HepG2 (cell line): ENCODE measurements around the gene AHCYL1. TPM values are rescaled to one million over a fixed set of nuclear protein-coding genes. Genes with fewer than 3 reads are reported as not detected.

ENCODE experiments used
- ATAC-seq: fragments of 200-7000 bp; cut with Tn5 transposase; 3 replicates; pipeline ENCODE4 v1.9.1; 2020; ENCODE audit warnings: mild to moderate bottlenecking, moderate library complexity
- BruUV-seq: library from RNA; stranded (reverse); fragments of 400-500 nt; replicated peaks from 2 replicates; lab custom pipeline; 2021; lab: Mats Ljungman, UMichigan
- CTCF ChIA-PET: fragments of 300-600 bp; formaldehyde crosslinking; extraction: SDS; loops from one replicate; lab custom pipeline; 2021; ENCODE audit warnings: low total read pairs, inconsistent platforms, low intra/inter-chr PET ratio; lab: Yijun Ruan, JAX
- POLR2A ChIA-PET: fragments of 350-600 bp; sonication (Branson Sonifier 250); formaldehyde crosslinking; loops from one replicate; lab custom pipeline; 2020; ENCODE audit warnings: antibody characterized with exemption, inconsistent platforms; lab: Yijun Ruan, JAX
- DNase-seq: peaks from one replicate; pipeline ENCODE4 v3.0.0-alpha.2; 2015; ENCODE audit warnings: low spot score
- FAIRE-seq: peaks from 3 replicates; lab custom pipeline; 2011; peaks lifted over from hg19 to GRCh38; lab: Jason Lieb, UNC
- H2AFZ ChIP-seq: one replicate; pipeline ENCODE4 v1.6.1; 2011; ENCODE audit warnings: low read length, inconsistent platforms
- H3K27ac ChIP-seq: fragments of 300-600 bp; 3 replicates; pipeline ENCODE4 v1.8.0; 2011; ENCODE audit warnings: mixed run types, mild to moderate bottlenecking, mixed read lengths, low read length, inconsistent platforms; ENCODE audit not compliant: insufficient read depth; ENCODE audit errors: extremely low read length
- H3K27me3 ChIP-seq, 2 experiments: fragments of 200-600 bp in 1 of 2; 2 replicates in 1 of 2; 3 replicates in 1 of 2; pipeline versions ENCODE4 v1.6.0 to v1.8.0; 2011; ENCODE audit warnings: low read length in 2 of 2, mild to moderate bottlenecking in 2 of 2, moderate library complexity in 2 of 2, inconsistent platforms in 1 of 2; ENCODE audit not compliant: insufficient read depth in 2 of 2, control insufficient read depth in 1 of 2
- H3K36me3 ChIP-seq, 2 experiments: fragments of 200-600 bp in 1 of 2; replicated peaks in 1 of 2; 2 replicates in 1 of 2; 3 replicates in 1 of 2; pipeline versions ENCODE4 v1.5.1 to v1.8.0; 2011; ENCODE audit warnings: low read length in 2 of 2, inconsistent platforms in 1 of 2; ENCODE audit not compliant: insufficient read depth in 2 of 2, control insufficient read depth in 1 of 2
- H3K4me1 ChIP-seq: 2 replicates; pipeline ENCODE4 v1.5.1; 2012; ENCODE audit warnings: low read length, inconsistent platforms; ENCODE audit not compliant: insufficient read depth
- H3K4me2 ChIP-seq: 2 replicates; pipeline ENCODE4 v1.6.0; 2011; ENCODE audit warnings: low read depth, low read length, inconsistent platforms
- H3K4me3 ChIP-seq, 3 experiments: fragments of 200-600 bp in 1 of 3; sonication (generic), shearing (Covaris generic) in 1 of 3; replicated peaks in 1 of 3; 2 replicates each; pipeline ENCODE4 v1.5.1; 2011 to 2016; ENCODE audit warnings: low read length in 3 of 3, inconsistent platforms in 2 of 3, low read depth in 2 of 3, mild to moderate bottlenecking in 2 of 3, control low read depth in 1 of 3, mixed read lengths in 1 of 3; ENCODE audit not compliant: insufficient read depth in 1 of 3
- H3K79me2 ChIP-seq: one replicate; pipeline ENCODE4 v1.6.1; 2011; ENCODE audit warnings: low read length, inconsistent platforms; ENCODE audit not compliant: insufficient read depth
- H3K9ac ChIP-seq: 2 replicates; pipeline ENCODE4 v1.6.0; 2011; ENCODE audit warnings: mild to moderate bottlenecking, low read depth, low read length, inconsistent platforms; ENCODE audit not compliant: insufficient read depth
- H3K9me3 ChIP-seq: 2 replicates; pipeline ENCODE4 v1.5.1; 2012; ENCODE audit warnings: mild to moderate bottlenecking, low read length
- H4K20me1 ChIP-seq: 2 replicates; pipeline ENCODE4 v1.6.0; 2011; ENCODE audit warnings: inconsistent platforms, mild to moderate bottlenecking, low read length, moderate library complexity; ENCODE audit not compliant: insufficient read depth
- CHCHD3 ChIP-seq: sonication (generic); formaldehyde crosslinking; IDR thresholded peaks from 2 replicates; pipeline ENCODE4 v1.8.0; 2022; ENCODE audit warnings: mild to moderate bottlenecking, missing genetic modification reagents, moderate library complexity
- ETV5 ChIP-seq: IDR thresholded peaks from 2 replicates; pipeline ENCODE4 v1.6.1; 2018; ENCODE audit warnings: missing biosample characterization, missing genetic modification reagents, inconsistent platforms, borderline replicate concordance
- HMGA1 ChIP-seq: sonication (generic); formaldehyde crosslinking; conservative IDR thresholded peaks from 2 replicates; pipeline ENCODE4 v1.4.0; 2020; ENCODE audit warnings: missing genetic modification reagents
- HOXA5 ChIP-seq: sonication (generic); formaldehyde crosslinking; IDR thresholded peaks from 2 replicates; pipeline ENCODE4 v1.4.0; 2020; ENCODE audit warnings: missing genetic modification reagents
- KDM1A ChIP-seq: IDR thresholded peaks from 2 replicates; pipeline ENCODE4 v1.6.1; 2016; ENCODE audit warnings: missing compliant biosample characterization
- MBD4 ChIP-seq: IDR thresholded peaks from 2 replicates; pipeline ENCODE4 v1.6.1; 2012; ENCODE audit warnings: low read length, inconsistent platforms, borderline replicate concordance
- NFE2L2 ChIP-seq: fragments of 150-350 bp; IDR thresholded peaks from 2 replicates; pipeline ENCODE4 v1.6.1; 2014; ENCODE audit warnings: low read length
- RNF2 ChIP-seq: fragments of 450-650 bp; conservative IDR thresholded peaks from 2 replicates; pipeline ENCODE4 v1.6.1; 2016; ENCODE audit warnings: low read depth
- SPEN ChIP-seq: sonication (generic); formaldehyde crosslinking; IDR thresholded peaks from 2 replicates; pipeline ENCODE4 v1.5.1; 2020; ENCODE audit warnings: low read depth, mild to moderate bottlenecking, missing genetic modification reagents
- SRSF9 ChIP-seq: fragments of 200-400 bp; formaldehyde crosslinking; IDR thresholded peaks from 2 replicates; pipeline ENCODE4 v1.6.1; 2018; ENCODE audit warnings: borderline replicate concordance, mild to moderate bottlenecking, low read depth, low read length; ENCODE audit not compliant: insufficient read depth, poor library complexity, severe bottlenecking
- ZNF33B ChIP-seq: sonication (generic); formaldehyde crosslinking; IDR thresholded peaks from 2 replicates; pipeline ENCODE4 v1.5.1; 2020; ENCODE audit warnings: mild to moderate bottlenecking, missing genetic modification reagents
- WGBS: methylation state at CpG from one replicate; pipeline ENCODE4 v1.1.6; 2017; ENCODE audit warnings: low lambda C conversion rate; 5-methylcytosine and 5-hydroxymethylcytosine counted together
- in situ Hi-C: cut with HindIII; loops from 2 replicates; pipeline ENCODE4 v1.10.0; 2017; ENCODE audit warnings: low pct_unique_long_range_greater_than_20kb; ENCODE audit not compliant: extremely low pct_ligation_motif_present
- intact Hi-C: fragments of 100-400 bp; cut with micrococcal nuclease; formaldehyde crosslinking; loops from one replicate; pipeline ENCODE4 v1.10.0; 2022; ENCODE audit not compliant: unreplicated experiment
- polyA plus RNA-seq, 8 experiments: library from polyadenylated mRNA; depleted of rRNA in 3 of 8; stranded (reverse) in 7 of 8; unstranded in 1 of 8; fragments of >200 nt; fragmentation: Illumina TruSeq in 4 of 8; extraction: Trizol in 4 of 8; gene quantifications; 2 replicates each; pipeline versions ENCODE4 v1.2.1 to v1.2.3, GENCODE V29; 2011 to 2016; ENCODE audit warnings: low read depth in 4 of 8, missing spikeins in 1 of 8, mixed read lengths in 1 of 8; ENCODE audit not compliant: insufficient read depth in 1 of 8
- total RNA-seq, 5 experiments: library from RNA; depleted of rRNA; stranded (reverse); fragments of >200 nt; fragmentation: Illumina TruSeq; extraction: Trizol; gene quantifications; 2 replicates each; pipeline ENCODE4 v1.2.3, GENCODE V29; 2016; ENCODE audit warnings: low read depth in 1 of 5
- TF ChIP-seq, protein P1 (sequence below): sonication (generic); formaldehyde crosslinking; IDR thresholded peaks from 2 replicates; pipeline ENCODE4 v1.4.0; 2020; ENCODE audit warnings: missing genetic modification reagents, mild to moderate bottlenecking, borderline replicate concordance
- TF ChIP-seq, protein P2 (sequence below), 2 experiments: IDR thresholded peaks; 2 replicates each; pipeline ENCODE4 v1.6.1; 2011 to 2012; ENCODE audit warnings: low read length in 2 of 2, borderline replicate concordance in 1 of 2, low read depth in 1 of 2, mild to moderate bottlenecking in 1 of 2, moderate library complexity in 1 of 2

Gene AHCYL1
- total and polyA plus RNA-seq, 2 of the 13 experiments (the other 11 are each of a cell fraction or from before 2014, with no cell fraction given), result 40.9 to 76.3 TPM

- DNase-seq, result no peak
- Histone ChIP-seq H3K27ac (no peak overlapping the region), H3K9me3 (peaks cover 15% of the 10 kb centered on the region), H4K20me1 (no peaks in the 10 kb centered on the region), H3K4me2 (no peak overlapping the region), H3K79me2 (no peaks in the 10 kb centered on the region), H3K36me3 (no peaks in the 10 kb centered on the region), H2AFZ (no peak overlapping the region)
- BruUV-seq, result no TSS peak
- 80% methylated on average over 3 of the region's 3 CpGs for WGBS
- CTCF ChIA-PET, result no interaction called here
- intact Hi-C loops, result no loop called here
- TF ChIP-seq KDM1A (CRISPR knock-in tag) (no peak), ZNF33B (CRISPR knock-in tag) (no peak), CHCHD3 (no peak)
- TF ChIP-seq, all 625 proteins: peak for 0
- POLR2A ChIA-PET, result interaction anchor here (1.2 kb wide), 1 partner anchor 13 kb away, joined by 4 read pairs; no protein-coding TSS in a partner anchor
- H3K4me3 ChIP-seq, result no peak overlapping the region
- FAIRE-seq, result no peak
- in situ Hi-C loops, result no loop called here
- H3K4me1 ChIP-seq, result peaks cover 28% of the 10 kb centered on the region
- ATAC-seq, result no peak
- H3K9ac ChIP-seq, result no peak overlapping the region
- no peaks in the 10 kb centered on the region for H3K27me3 ChIP-seq
These were observed 10.4 kb upstream of the AHCYL1 start for GRCh38 chr1:109974191-109974590.

DNA sequence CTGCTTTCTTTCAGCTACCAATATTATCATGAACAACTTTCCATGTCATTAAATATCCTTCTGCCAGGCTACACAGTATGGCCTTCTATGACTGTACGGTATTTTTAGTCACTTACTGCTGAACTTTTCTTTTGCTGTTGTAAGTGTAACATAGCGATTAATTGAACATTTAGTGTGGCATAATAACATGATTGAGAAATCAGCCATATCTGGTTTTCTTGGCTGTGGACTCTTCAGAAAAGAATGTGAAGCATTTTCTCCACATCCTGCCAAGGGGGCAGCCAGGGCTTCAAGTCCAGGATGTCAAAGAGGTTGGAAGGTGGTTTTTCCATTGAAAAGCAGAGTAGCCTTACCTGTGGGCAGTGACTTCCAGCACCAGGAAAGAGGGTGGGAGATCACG, 8.8 kb upstream of the AHCYL1 start:
- no peak overlapping the region for H3K4me2 ChIP-seq
- H2AFZ ChIP-seq, result no peak overlapping the region
- H3K27me3 ChIP-seq, result no peaks in the 10 kb centered on the region
- FAIRE-seq (no peak), DNase-seq (peak; percentile 18), ATAC-seq (no peak)
- no peaks in the 10 kb centered on the region for H4K20me1 ChIP-seq
- H3K4me3 ChIP-seq, result no peak overlapping the region
- intact Hi-C loops (no loop called here), in situ Hi-C loops (no loop called here)
- WGBS, result 56% methylated on average over 3 of the region's 3 CpGs
- no peak overlapping the region for H3K27ac ChIP-seq
- peaks cover 44% of the 10 kb centered on the region for H3K4me1 ChIP-seq
- ChIA-PET CTCF (no interaction called here), POLR2A (interaction anchor here (7.1 kb wide), 1 partner anchor 15 kb away, joined by 34 read pairs; no protein-coding TSS in a partner anchor)
- no TSS peak for BruUV-seq
- H3K79me2 ChIP-seq, result no peaks in the 10 kb centered on the region
- H3K36me3 ChIP-seq, result no peaks in the 10 kb centered on the region
- H3K9me3 ChIP-seq, result peaks cover 15% of the 10 kb centered on the region
- no peak overlapping the region for H3K9ac ChIP-seq
- TF ChIP-seq ETV5 (CRISPR knock-in tag) (peak; percentile 37; the same call in 1 of the 2 replicates), SRSF9 (no peak), MBD4 (no peak), NFE2L2 (no peak), HMGA1 (CRISPR knock-in tag) (no peak), RNF2 (no peak), HOXA5 (CRISPR knock-in tag) (no peak), SPEN (CRISPR knock-in tag) (no peak)
- TF ChIP-seq, protein P1, sequence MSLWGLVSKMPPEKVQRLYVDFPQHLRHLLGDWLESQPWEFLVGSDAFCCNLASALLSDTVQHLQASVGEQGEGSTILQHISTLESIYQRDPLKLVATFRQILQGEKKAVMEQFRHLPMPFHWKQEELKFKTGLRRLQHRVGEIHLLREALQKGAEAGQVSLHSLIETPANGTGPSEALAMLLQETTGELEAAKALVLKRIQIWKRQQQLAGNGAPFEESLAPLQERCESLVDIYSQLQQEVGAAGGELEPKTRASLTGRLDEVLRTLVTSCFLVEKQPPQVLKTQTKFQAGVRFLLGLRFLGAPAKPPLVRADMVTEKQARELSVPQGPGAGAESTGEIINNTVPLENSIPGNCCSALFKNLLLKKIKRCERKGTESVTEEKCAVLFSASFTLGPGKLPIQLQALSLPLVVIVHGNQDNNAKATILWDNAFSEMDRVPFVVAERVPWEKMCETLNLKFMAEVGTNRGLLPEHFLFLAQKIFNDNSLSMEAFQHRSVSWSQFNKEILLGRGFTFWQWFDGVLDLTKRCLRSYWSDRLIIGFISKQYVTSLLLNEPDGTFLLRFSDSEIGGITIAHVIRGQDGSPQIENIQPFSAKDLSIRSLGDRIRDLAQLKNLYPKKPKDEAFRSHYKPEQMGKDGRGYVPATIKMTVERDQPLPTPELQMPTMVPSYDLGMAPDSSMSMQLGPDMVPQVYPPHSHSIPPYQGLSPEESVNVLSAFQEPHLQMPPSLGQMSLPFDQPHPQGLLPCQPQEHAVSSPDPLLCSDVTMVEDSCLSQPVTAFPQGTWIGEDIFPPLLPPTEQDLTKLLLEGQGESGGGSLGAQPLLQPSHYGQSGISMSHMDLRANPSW (CRISPR knock-in tag), result no peak
- TF ChIP-seq, protein P2, sequence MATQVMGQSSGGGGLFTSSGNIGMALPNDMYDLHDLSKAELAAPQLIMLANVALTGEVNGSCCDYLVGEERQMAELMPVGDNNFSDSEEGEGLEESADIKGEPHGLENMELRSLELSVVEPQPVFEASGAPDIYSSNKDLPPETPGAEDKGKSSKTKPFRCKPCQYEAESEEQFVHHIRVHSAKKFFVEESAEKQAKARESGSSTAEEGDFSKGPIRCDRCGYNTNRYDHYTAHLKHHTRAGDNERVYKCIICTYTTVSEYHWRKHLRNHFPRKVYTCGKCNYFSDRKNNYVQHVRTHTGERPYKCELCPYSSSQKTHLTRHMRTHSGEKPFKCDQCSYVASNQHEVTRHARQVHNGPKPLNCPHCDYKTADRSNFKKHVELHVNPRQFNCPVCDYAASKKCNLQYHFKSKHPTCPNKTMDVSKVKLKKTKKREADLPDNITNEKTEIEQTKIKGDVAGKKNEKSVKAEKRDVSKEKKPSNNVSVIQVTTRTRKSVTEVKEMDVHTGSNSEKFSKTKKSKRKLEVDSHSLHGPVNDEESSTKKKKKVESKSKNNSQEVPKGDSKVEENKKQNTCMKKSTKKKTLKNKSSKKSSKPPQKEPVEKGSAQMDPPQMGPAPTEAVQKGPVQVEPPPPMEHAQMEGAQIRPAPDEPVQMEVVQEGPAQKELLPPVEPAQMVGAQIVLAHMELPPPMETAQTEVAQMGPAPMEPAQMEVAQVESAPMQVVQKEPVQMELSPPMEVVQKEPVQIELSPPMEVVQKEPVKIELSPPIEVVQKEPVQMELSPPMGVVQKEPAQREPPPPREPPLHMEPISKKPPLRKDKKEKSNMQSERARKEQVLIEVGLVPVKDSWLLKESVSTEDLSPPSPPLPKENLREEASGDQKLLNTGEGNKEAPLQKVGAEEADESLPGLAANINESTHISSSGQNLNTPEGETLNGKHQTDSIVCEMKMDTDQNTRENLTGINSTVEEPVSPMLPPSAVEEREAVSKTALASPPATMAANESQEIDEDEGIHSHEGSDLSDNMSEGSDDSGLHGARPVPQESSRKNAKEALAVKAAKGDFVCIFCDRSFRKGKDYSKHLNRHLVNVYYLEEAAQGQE (IDR thresholded peaks at IDR 0.05; ENCODE audit: borderline replicate concordance in 1 of 2, low read depth in 1 of 2, low read length in 2 of 2), result no peak
